Psoas muscle (tissue), 8 donors: ENCODE data around the gene PLEKHN1. TPM values are rescaled to one million over a fixed set of nuclear protein-coding genes. Genes with fewer than 3 reads are reported as not detected.
A peak's percentile ranks its signal among the peaks of the same experiment; 100 is the strongest.

Source experiments
- ATAC-seq, 4 donors: fragments of 200-7000 bp; cut with Tn5 transposase; one replicate each; pipeline ENCODE4 v1.9.1; 2020; ENCODE audit warnings: moderate library complexity in 3 of 4, mild to moderate bottlenecking in 2 of 4
- DNase-seq, 2 donors: peaks; one replicate each; pipeline ENCODE4 v3.0.0-alpha.2; 2020
- H3K27ac ChIP-seq: fragments of 200-600 bp; one replicate; pipeline ENCODE4 v1.8.0; 2022
- H3K27me3 ChIP-seq, 3 donors: fragments of 200-600 bp in 1 of 3; one replicate each; pipeline versions ENCODE4 v1.6.1 to v1.8.0; 2013 to 2022; ENCODE audit warnings: low read length in 2 of 3, mild to moderate bottlenecking in 2 of 3, moderate library complexity in 1 of 3; ENCODE audit not compliant: insufficient read depth in 3 of 3
- H3K36me3 ChIP-seq, 2 donors: fragments of 200-600 bp in 1 of 2; one replicate each; pipeline versions ENCODE4 v1.6.1 to v1.8.0; 2013 to 2022; ENCODE audit warnings: low read depth in 1 of 2, mild to moderate bottlenecking in 1 of 2, moderate library complexity in 1 of 2; ENCODE audit not compliant: insufficient read depth in 1 of 2
- H3K4me1 ChIP-seq: fragments of 200-600 bp; one replicate; pipeline ENCODE4 v1.8.0; 2022
- H3K4me3 ChIP-seq: fragments of 200-600 bp; one replicate; pipeline ENCODE4 v1.8.0; 2022; ENCODE audit warnings: mild to moderate bottlenecking
- H3K9me3 ChIP-seq: fragments of 200-600 bp; one replicate; pipeline ENCODE4 v1.8.0; 2022
- WGBS, 3 donors: extraction: QIAGEN DNeasy Blood & Tissue Kit; methylation state at CpG; one replicate each; pipeline versions ENCODE4 v1.1.6 to v1.1.7; 2013; 5-methylcytosine and 5-hydroxymethylcytosine counted together
- intact Hi-C, 2 donors: fragments of 100-400 bp; cut with DNase I; formaldehyde crosslinking; loops; one replicate each; pipeline versions ENCODE4 v1.11.0 to v1.14.2; 2022
- polyA plus RNA-seq, 3 donors: library from polyadenylated mRNA; stranded (reverse); fragments of 200-250 nt; gene quantifications; one replicate each; pipeline ENCODE4 v1.2.3, GENCODE V29; 2013
- total RNA-seq, 4 donors: library from RNA; stranded (reverse); fragmentation: NEBNext Ultra II Directional in 2 of 4; extraction: Animal tissue kit (Norgen Biotek cat#: 25700) in 2 of 4; gene quantifications; one replicate each; pipeline versions ENCODE4 v1.2.1 to v1.2.4, GENCODE V29; 2021 to 2023
- TF ChIP-seq, protein P1 (sequence below): fragments of 200-600 bp; IDR thresholded peaks from one replicate; pipeline ENCODE4 v1.8.0; 2022; ENCODE audit warnings: antibody characterized with exemption
- donor health status: healthy with polysubstance abuse.
- donor health status: DM: no; HTN: no; CAD: no; lungs with moderate emphysema.
- donor health status: Bipolar disorder and iron deficiency.
- donor health status: healthy.
- donor health status: DM: yes; HTN: yes; CAD: no.
- donor health status: DM: no; HTN: no; CAD: no.
- donor health status: DM: no; HTN: no; CAD: no.
- donor health status: DM: yes; HTN: yes; CAD: no.

Gene PLEKHN1
- total and polyA plus RNA-seq, 7 donors = 0.03 TPM; not detected in 6

DNA sequence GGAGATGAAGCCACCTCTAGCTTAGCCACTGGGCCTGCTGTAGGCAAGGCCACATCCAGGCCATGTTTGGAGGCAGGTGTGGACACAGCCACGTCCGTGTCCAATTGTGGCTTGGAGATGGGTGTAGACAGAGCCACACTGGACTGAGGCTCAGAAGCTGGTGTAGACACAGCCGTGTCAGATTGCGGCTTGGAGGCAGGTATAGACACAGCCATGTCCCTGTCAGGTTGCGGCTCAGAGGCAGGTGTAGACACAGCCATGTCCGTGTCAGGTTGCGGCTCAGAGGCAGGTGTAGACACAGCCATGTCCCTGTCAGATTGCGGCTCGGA lies 13.4 kb downstream of the PLEKHN1 start:
- no peak for ATAC-seq
- H3K36me3 ChIP-seq = no peaks in the 10 kb centered on the region
- TF ChIP-seq, protein P1, sequence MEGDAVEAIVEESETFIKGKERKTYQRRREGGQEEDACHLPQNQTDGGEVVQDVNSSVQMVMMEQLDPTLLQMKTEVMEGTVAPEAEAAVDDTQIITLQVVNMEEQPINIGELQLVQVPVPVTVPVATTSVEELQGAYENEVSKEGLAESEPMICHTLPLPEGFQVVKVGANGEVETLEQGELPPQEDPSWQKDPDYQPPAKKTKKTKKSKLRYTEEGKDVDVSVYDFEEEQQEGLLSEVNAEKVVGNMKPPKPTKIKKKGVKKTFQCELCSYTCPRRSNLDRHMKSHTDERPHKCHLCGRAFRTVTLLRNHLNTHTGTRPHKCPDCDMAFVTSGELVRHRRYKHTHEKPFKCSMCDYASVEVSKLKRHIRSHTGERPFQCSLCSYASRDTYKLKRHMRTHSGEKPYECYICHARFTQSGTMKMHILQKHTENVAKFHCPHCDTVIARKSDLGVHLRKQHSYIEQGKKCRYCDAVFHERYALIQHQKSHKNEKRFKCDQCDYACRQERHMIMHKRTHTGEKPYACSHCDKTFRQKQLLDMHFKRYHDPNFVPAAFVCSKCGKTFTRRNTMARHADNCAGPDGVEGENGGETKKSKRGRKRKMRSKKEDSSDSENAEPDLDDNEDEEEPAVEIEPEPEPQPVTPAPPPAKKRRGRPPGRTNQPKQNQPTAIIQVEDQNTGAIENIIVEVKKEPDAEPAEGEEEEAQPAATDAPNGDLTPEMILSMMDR = no peak
- no peaks in the 10 kb centered on the region for H3K9me3 ChIP-seq
- DNase-seq = peak in 1 of 2 donors; percentile 56
- intact Hi-C loops = loop anchor here in 1 of 2 donors (5.0 kb wide), 2 partner anchors 77 to 313 kb away; no protein-coding TSS in a partner anchor
- H3K4me3 ChIP-seq = peak overlapping the region; percentile 53
- 43 to 55% (median 45%) methylated on average over 9 of the region's 9 CpGs for WGBS, 3 donors
- peak overlapping the region; percentile 93 for H3K27ac ChIP-seq
- H3K27me3 ChIP-seq = no peaks in the 10 kb centered on the region
- peaks cover 40% of the 10 kb centered on the region for H3K4me1 ChIP-seq

DNA sequence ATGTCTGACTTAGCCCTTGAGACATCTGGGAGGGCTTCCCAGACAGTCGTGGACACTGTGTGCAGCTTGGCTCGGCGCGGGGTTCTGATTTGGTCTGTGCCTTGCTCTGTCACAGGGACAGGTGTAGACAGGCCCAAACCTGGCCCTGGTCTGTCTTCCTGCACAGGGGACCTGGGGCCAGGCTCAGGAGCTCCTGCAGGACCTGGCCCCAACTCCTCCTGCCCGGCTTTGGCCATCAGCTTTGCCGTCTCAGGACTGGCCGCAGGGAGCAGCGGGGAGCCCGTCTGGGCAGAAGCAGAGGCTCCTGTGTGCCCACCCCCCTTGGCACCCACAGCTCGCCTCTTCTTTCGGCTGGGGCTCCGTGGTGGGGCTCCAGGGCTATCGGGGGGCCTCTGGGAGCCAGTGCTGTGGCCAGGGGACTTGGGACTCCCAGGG lies 13.9 kb downstream of the PLEKHN1 start:
- ATAC-seq = peak; percentile 2 to 23 (median 12)
- Histone ChIP-seq H3K4me3 (peak overlapping the region; percentile 53), H3K9me3 (no peaks in the 10 kb centered on the region), H3K27me3 (no peaks in the 10 kb centered on the region), H3K36me3 (no peaks in the 10 kb centered on the region), H3K27ac (peak overlapping the region; percentile 93), H3K4me1 (peaks cover 40% of the 10 kb centered on the region)
- intact Hi-C loops = loop anchor here in 1 of 2 donors (5.0 kb wide), 1 partner anchor 312 kb away; no protein-coding TSS in a partner anchor
- DNase-seq = peak; percentile 28 to 79
- WGBS, 3 donors = 31 to 42% (median 32%) methylated on average over 12 to 13 of the region's 13 CpGs
- TF ChIP-seq, protein P1 = no peak

DNA sequence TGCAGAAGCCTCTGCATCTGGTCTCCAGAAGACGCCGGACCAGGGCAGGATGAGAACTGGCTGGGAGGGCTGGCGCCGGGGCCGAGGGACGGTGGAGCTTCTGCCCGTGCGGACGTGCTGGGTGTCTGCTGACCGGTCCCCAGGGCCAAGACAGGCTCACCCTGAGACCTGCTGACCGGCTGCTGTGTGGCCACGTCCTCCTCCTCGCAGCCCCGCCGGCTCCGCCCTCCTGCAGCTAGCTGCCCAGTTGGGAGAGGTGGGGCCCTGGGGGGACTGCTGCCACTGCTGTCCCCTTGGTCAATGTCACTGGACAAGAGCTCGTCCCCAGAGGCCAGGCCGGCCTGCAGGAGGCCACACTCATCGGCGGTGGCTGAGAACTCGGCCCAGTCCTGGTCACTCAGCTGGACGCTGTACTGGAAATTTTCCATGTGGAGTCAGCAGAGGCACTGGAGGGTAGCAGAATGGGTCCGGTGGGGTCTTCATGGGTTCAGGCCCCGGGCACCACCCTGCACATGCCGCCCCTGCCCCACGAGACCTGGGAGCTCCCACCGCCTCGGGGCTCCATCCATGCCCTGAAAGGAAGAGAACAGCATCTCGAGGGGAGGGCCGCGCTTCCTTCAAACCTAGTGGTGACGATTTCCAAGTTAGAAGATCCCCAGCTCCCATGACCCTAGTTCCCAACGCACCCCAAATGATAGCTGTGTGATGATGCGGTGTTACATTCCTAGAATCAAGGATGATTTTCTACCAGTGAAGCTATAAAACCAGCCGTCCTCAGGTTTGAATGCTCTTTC lies 14.5 kb downstream of the PLEKHN1 start:
- TF ChIP-seq, protein P1 = no peak
- no peaks in the 10 kb centered on the region for H3K36me3 ChIP-seq
- 23 to 25% (median 25%) methylated on average over 35 of the region's 35 CpGs for WGBS, 3 donors
- H3K4me1 ChIP-seq = peaks cover 40% of the 10 kb centered on the region
- H3K4me3 ChIP-seq = peak overlapping the region; percentile 53
- peak overlapping the region; percentile 93 for H3K27ac ChIP-seq
- peak; percentile 83 to 97 for DNase-seq
- H3K9me3 ChIP-seq = no peaks in the 10 kb centered on the region
- no peaks in the 10 kb centered on the region for H3K27me3 ChIP-seq
- intact Hi-C loops = loop anchor here in 1 of 2 donors (5.0 kb wide), 1 partner anchor 312 kb away; no protein-coding TSS in a partner anchor
- peak; percentile 73 to 80 (median 74) for ATAC-seq

DNA sequence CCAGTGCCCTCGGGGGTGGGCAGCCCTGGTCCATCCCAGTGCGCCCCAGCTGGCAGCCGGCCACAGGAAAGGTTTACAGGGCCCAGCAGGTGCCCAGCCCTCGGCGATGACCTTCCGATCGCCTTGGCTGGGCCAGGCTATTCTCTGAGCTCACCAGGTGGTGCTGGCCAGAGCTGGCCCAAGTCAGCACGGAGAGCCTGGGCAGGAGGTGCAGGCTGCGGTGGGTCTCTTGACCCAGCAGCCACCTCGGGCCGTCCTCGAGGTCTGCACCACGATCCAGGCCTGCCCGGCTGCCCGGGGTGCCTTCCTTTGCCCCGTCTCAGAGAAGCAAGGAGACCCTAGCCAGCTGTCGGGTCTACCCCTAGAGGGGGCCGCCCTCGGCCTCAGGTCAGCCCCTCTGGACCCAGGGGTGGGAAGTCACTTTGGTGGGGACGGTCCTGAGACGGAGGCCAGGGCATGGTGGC lies 15.2 kb downstream of the PLEKHN1 start:
- peak overlapping the region; percentile 93 for H3K27ac ChIP-seq
- intact Hi-C loops = loop anchor here in 1 of 2 donors (5.0 kb wide), 1 partner anchor 311 kb away; no protein-coding TSS in a partner anchor

More for the DNA sequence above, 15.2 kb downstream of the PLEKHN1 start:
- no peaks in the 10 kb centered on the region for H3K9me3 ChIP-seq
- peak; percentile 50 to 73 for DNase-seq
- no peaks in the 10 kb centered on the region for H3K27me3 ChIP-seq
- H3K4me1 ChIP-seq = peaks cover 40% of the 10 kb centered on the region
- peak; percentile 23 to 29 (median 26) for ATAC-seq
- TF ChIP-seq, protein P1 = no peak
- 23 to 46% (median 37%) methylated on average over 18 to 21 of the region's 21 CpGs for WGBS, 3 donors
- H3K36me3 ChIP-seq = no peaks in the 10 kb centered on the region
- peak overlapping the region; percentile 53 for H3K4me3 ChIP-seq
